Endothelial cell (in vitro differentiated cells): ENCODE measurements around the gene CEACAM3. TPM values are rescaled to one million over a fixed set of nuclear protein-coding genes. Genes with fewer than 3 reads are reported as not detected.

ENCODE experiments used
- DNase-seq: peaks from one replicate; pipeline ENCODE4 v3.0.0; 2021; ENCODE audit warnings: low spot score
- H3K27ac Mint-ChIP-seq: one replicate; pipeline ENCODE4 v1.8.0; 2021; ENCODE audit warnings: mixed read lengths, inconsistent platforms; ENCODE audit not compliant: unreplicated experiment
- H3K27me3 Mint-ChIP-seq: one replicate; pipeline ENCODE4 v1.8.0; 2021; ENCODE audit warnings: mild to moderate bottlenecking, moderate library complexity, mixed read lengths, inconsistent platforms; ENCODE audit not compliant: unreplicated experiment
- H3K36me3 Mint-ChIP-seq: one replicate; pipeline ENCODE4 v1.8.0; 2021; ENCODE audit warnings: mild to moderate bottlenecking, low read depth, mixed read lengths, inconsistent platforms; ENCODE audit not compliant: unreplicated experiment
- H3K4me1 Mint-ChIP-seq: one replicate; pipeline ENCODE4 v1.8.0; 2021; ENCODE audit warnings: mild to moderate bottlenecking, mixed read lengths, inconsistent platforms; ENCODE audit not compliant: unreplicated experiment
- H3K4me3 Mint-ChIP-seq: one replicate; pipeline ENCODE4 v1.8.0; 2021; ENCODE audit warnings: mild to moderate bottlenecking, mixed read lengths, inconsistent platforms; ENCODE audit not compliant: unreplicated experiment
- H3K9me3 Mint-ChIP-seq: one replicate; pipeline ENCODE4 v1.8.0; 2021; ENCODE audit warnings: mixed read lengths, inconsistent platforms; ENCODE audit not compliant: unreplicated experiment
- CTCF ChIP-seq: fragments of 200-600 bp; sonication (generic); IDR thresholded peaks from one replicate; pipeline ENCODE4 v1.5.0; 2021; ENCODE audit warnings: antibody characterized with exemption; ENCODE audit not compliant: unreplicated experiment
- total RNA-seq: library from RNA; stranded (reverse); fragmentation: NEBNext Ultra II Directional; extraction: Animal tissue kit (Norgen Biotek cat#: 25700); gene quantifications from one replicate; pipeline ENCODE4 v1.2.1, GENCODE V29; 2021; ENCODE audit not compliant: unreplicated experiment

CEACAM3 gene
- total RNA-seq, 1 donor from 2014 or later = not detected

DNA sequence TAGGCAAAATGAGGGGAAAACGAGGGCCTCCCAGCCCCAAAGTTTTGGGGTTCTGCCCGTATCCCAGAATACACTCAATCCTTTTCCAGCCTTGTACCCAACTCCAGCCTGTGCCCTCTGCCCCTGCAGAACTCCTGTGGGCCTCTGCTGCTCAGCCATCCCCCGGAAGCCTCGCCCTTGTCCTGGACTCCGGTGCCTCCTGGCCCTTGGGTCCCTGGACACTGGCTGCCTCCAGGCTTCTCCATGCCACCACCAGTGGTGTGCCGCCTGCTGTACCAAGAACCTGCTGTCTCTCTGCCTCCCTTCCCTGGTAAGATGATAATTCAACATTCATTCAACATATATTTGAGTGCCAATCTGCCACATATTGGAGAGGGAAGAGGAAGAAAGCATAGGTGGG, 52.3 kb downstream of the CEACAM3 start:
- no peak for DNase-seq
- no peak for TF ChIP-seq CTCF
- peaks cover 8% of the 10 kb centered on the region for H3K27me3 Mint-ChIP-seq
- H3K4me1 Mint-ChIP-seq = peaks cover 4% of the 10 kb centered on the region
- H3K36me3 Mint-ChIP-seq = no peaks in the 10 kb centered on the region
- H3K27ac Mint-ChIP-seq = no peak overlapping the region
- H3K9me3 Mint-ChIP-seq = no peaks in the 10 kb centered on the region
- no peak overlapping the region for H3K4me3 Mint-ChIP-seq

DNA sequence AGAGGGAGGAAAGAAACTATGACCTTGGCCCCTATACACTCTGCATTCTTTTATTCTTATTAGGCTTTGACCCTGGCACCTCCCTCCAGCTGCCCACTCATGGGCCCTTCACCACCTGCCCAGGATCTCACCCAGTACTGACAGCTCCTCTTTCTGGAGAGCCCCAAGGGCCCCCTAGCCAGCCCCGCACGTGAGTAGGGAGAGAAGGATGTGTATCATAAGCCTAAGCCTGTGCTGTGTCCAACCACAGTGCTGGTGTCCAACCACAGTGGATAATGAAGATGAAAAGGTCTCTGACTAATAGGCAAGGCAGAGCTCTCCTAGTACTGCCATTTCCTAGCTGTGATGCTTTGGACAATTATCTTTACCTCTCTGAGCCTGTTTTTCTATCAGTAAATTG, 52.7 kb downstream of the CEACAM3 start:
- H3K4me3 Mint-ChIP-seq = no peak overlapping the region
- no peak for TF ChIP-seq CTCF
- no peaks in the 10 kb centered on the region for H3K9me3 Mint-ChIP-seq
- no peak overlapping the region for H3K27ac Mint-ChIP-seq
- peaks cover 8% of the 10 kb centered on the region for H3K27me3 Mint-ChIP-seq
- H3K36me3 Mint-ChIP-seq = no peaks in the 10 kb centered on the region
- H3K4me1 Mint-ChIP-seq = peaks cover 4% of the 10 kb centered on the region
- no peak for DNase-seq

- H3K27me3 Mint-ChIP-seq = peaks cover 7% of the 10 kb centered on the region
- peaks cover 4% of the 10 kb centered on the region for H3K4me1 Mint-ChIP-seq
- no peaks in the 10 kb centered on the region for H3K36me3 Mint-ChIP-seq
- no peaks in the 10 kb centered on the region for H3K9me3 Mint-ChIP-seq
- H3K27ac Mint-ChIP-seq = no peak overlapping the region
- DNase-seq = no peak
- no peak for TF ChIP-seq CTCF
- H3K4me3 Mint-ChIP-seq = no peak overlapping the region
These were observed 54.0 kb downstream of the CEACAM3 start for GRCh38 chr19:41850381-41850780.

GRCh38 chr19:41851456-41851855, 55.1 kb downstream of the CEACAM3 start:
- H3K9me3 Mint-ChIP-seq = no peaks in the 10 kb centered on the region
- no peak overlapping the region for H3K4me3 Mint-ChIP-seq
- TF ChIP-seq CTCF = no peak
- no peak overlapping the region for H3K27ac Mint-ChIP-seq
- H3K4me1 Mint-ChIP-seq = peaks cover 4% of the 10 kb centered on the region
- no peak for DNase-seq
- H3K27me3 Mint-ChIP-seq = peaks cover 5% of the 10 kb centered on the region
- H3K36me3 Mint-ChIP-seq = no peaks in the 10 kb centered on the region

DNA sequence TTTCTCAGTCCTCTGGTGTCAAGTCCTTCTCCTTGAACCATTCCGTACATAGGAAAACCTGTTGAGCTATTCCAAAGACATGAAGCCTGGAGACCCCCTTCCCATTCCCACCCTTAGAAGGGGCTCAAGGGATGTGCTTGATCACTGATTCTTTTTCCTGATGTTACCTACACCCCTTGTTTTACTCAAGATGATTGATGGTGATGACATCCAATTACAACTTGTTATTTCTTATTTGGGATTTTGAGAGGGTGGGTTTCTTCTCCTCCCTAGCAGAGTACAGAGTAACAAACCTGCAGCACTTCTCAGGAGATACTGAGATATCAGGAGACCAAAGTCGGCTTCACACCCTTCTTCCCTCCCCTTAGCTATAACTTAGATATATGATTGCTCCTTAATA, 57.0 kb downstream of the CEACAM3 start:
- H3K4me3 Mint-ChIP-seq = no peak overlapping the region
- peaks cover 8% of the 10 kb centered on the region for H3K27me3 Mint-ChIP-seq
- H3K4me1 Mint-ChIP-seq = peaks cover 4% of the 10 kb centered on the region
- TF ChIP-seq CTCF = no peak
- DNase-seq = no peak
- H3K9me3 Mint-ChIP-seq = no peaks in the 10 kb centered on the region
- H3K36me3 Mint-ChIP-seq = no peaks in the 10 kb centered on the region
- H3K27ac Mint-ChIP-seq = no peak overlapping the region
